GM18867 (cell line): ENCODE measurements around the gene ARMH4.

ENCODE experiments used
- ATAC-seq: cut with Tn5 transposase; IDR thresholded peaks from one replicate; pipeline ENCODE4 v1.9.1; 2021; ENCODE audit warnings: mild to moderate bottlenecking, moderate library complexity; ENCODE audit not compliant: unreplicated experiment

Gene ARMH4

DNA sequence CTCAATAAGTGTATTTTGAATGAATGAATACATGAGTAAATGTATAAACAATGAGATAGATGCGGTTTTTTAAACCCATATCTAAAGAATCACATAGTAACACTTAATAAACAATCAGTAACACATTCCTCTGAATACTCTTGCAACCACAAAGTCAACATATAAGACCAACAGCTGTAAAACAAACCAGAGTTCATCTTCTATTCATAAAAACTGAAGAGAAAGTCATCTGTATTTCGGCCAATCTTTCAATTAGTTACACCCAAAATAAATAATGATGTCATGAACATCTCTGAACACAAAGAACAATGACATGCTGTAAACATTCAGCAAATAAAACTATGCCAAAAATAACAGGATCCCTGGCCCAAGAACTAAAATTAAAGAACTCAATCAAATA is 47.2 kb downstream of the ARMH4 start:
- no peak for ATAC-seq

GRCh38 chr14:58100735-58101368 is 51.2 kb downstream of the ARMH4 start:
- ATAC-seq: peak; percentile 49

DNA sequence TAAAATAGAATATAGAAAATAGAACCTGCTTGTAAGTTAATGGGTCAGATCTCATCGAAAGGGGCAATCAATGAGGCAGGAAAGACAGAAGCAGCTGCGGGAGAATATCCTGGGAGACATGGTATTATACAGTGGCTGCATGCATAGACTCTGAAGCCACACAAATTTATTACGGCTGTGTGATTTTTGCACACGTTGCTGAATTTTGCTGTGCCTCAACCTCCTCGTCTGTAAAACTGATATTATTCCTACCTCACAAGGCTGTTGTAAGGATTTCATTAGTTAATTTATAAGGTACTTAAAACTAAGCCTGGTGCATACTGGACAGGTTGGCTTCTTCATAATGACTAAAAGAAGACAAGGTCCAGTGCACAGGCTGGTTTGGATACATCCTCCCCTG is 52.3 kb downstream of the ARMH4 start:
- no peak for ATAC-seq

DNA sequence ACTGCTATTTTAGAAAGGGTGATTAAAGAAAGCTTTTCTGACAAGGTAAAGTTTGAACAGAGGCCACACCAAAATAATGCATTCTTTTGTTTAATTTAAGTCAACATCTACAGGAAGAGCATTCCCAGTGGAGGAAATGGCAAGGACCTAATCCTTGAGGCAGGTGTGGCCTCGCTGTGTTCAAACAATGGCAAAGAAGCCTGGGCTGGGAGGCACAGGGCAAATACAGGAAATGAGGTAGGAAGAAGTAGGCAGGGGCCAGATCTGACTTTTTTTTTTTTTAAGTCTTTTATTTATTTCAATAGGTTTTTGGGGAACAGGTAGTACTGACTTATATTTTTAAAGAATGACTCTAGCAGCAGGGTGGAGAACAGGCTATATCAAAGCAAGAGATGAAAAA is 53.5 kb downstream of the ARMH4 start:
- no peak for ATAC-seq

- ATAC-seq: no peak
Measured at GRCh38 chr14:58096731-58097130, 55.3 kb downstream of the ARMH4 start.

DNA sequence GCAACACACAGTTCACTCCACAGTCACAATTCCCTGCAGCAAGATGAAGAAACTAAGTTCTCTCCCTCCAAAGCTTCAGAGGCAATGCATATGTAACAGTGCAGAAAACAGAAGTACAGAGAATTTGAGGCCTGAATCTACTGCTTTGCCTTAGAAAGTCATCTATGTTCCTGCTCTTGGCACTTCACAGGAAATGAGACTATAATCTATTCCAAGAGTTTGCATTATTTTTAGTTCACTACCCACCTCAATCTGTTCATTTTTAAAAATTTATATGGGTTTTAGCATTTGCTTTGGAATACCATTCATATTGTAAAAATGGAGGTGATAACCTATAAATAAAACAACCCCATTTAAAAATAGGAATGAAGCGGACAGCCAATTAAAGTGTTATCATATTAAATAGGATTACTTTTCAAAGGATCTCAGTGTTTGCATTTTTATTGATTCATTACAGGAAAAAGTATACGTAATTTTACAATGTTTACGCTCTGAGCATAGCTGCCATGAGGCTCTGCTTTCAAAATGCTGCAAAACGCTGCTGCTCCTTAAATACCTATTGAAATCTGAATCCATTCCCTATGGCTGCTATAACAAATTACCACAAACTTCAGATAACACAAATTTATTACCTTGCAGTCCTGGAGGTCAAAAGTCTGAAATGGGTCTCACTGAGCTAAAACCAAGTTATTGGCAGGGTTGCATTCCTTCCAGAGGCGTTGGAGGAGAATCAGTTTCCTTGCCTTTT is 60.0 kb downstream of the ARMH4 start:
- ATAC-seq: no peak

- no peak for ATAC-seq
Measured at GRCh38 chr14:58089612-58090011, 62.4 kb downstream of the ARMH4 start.

DNA sequence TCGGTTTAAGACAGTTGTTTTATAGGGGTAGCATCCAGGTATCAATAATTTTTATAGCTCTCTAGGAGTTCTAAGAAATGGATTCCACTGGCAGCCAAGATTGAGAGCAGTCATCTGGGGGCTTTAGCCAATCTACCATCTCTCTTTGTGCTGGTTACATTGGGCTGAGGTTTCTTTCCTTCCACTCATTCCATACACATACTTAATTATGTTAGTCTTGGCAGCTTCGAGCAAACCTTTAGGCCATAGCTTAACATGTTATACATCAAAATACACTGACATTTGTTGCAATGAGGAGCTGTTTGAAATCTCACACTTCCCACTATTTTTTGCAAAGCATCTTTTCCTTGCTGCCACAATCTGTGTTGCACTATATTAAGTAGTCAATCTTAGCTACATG is 63.1 kb downstream of the ARMH4 start:
- no peak for ATAC-seq

DNA sequence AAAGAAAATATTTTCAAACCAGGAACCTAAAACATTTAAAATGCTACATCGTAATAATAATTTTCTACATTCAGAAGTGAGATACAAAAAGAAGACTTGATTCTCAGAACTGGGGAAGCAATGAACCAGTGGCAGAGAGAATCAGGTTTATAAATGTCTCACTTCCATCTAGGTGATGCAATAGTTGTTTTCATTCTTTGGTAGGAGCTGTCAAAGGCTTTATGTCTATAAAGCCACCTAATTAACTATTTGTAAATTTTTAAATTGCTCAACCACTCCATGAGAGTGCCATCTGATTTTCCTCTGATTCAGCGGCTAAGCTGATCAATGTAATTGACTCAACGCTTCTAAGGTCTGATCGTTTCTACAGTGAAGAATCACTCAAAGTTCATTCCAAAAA is 66.1 kb downstream of the ARMH4 start:
- no peak for ATAC-seq

DNA sequence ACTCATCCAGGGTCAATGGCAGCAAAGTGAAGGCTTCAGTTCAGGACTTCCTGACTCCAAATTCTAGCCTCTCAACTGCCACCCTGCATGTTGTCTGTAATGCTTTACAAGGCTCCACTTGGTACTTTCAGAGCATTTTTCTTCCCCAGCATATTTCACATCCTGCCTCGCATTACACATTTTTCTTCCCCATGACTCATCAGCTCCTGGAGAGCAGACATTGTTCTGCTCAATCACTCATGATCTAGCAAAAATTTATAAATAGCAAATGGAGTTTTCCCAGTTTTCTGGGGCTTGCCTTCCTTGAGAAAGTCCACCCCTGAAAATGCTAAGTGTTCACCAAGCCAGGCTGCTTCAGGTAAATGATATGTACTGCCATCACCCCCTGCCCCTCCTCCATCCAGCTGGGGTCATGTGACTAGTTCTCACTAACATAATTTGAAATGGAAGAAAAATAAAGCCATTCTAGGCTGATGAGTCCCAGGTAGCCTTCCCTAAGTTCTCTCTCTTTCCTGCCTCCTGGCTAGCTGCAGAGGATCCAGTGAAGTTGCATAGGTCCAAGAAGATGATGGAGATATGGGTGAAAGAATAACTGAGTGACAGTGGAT is 69.4 kb downstream of the ARMH4 start:
- ATAC-seq: no peak

DNA sequence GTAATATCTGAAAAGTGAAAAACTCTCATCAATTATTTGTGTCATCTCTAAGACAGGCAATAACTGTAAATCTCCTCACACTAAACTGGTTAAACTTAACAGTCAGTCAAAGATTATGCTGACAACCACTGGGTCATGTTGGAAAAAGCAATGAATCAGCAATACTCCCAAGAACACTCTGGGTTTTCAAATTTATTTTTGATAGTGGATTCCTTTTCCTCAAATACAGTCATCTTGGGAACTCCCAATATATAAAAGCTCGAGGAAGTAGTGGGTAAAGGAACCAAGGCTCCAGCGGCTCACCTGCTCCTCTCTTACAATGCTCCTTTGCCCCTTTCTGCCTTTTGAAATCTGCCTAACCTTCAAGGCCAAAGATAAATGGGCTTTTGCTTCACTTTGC is 70.0 kb downstream of the ARMH4 start:
- no peak for ATAC-seq

- ATAC-seq: no peak
Measured at GRCh38 chr14:58078471-58078870, 73.5 kb downstream of the ARMH4 start.

DNA sequence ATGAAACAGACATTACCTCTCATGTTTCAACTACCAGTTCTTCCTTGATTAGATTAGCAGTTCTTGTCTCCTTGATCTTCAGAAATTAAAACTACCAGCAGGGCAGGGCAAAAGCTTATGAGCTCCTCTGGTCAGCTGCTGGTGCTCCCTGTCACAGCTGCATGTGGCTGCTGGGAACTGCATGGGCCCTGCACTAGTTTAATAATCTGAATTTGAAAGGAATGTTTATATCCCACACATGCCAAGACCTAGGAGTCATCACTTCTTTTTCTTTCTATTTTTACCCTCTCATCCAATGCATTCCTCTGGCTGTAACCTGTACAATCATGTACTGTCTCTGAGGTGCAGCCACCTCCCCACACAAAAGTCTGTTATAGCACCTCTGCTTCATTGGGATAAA is 73.9 kb downstream of the ARMH4 start:
- no peak for ATAC-seq

- no peak for ATAC-seq
Measured at GRCh38 chr14:58077621-58078020, 74.4 kb downstream of the ARMH4 start.

- ATAC-seq: no peak
Measured at GRCh38 chr14:58073516-58073915, 78.5 kb downstream of the ARMH4 start.

DNA sequence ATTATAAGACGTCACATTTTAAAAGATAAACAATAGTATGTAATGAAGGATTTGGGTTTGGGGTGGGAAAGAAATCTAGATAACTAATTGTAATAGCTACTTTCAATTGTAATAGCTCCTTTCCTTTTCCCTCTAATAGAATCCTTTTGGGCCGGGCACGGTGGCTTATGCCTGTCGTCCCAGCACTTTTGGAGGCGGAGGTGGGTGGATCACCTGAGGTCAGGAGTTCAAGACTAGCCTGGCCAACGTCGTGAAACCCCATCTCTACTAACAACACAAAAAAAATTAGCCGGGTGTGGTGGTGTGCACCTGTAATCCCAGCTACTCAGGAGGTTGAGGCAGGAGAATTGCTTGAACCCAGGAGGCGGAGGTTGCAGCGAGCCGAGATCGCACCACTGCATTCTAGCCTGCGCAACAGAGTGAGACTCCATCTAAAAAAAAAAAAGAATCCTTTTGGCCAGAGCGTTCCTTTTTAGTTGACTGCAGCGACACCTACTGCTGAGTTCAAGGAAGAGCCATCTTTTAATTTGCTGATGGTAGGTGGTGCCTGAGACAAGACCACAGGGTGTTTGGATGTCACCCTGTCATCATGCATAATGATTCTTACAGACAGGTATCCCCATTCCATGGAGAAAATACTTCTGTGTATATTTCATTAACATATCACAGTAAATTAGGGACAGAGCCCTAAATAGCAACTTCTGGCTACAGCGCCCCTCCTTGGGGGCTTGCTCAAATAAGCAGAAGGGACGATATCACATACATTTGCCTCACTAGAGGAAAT is 79.5 kb downstream of the ARMH4 start:
- ATAC-seq: peak; percentile 91

- ATAC-seq: no peak
Measured at GRCh38 chr14:58071341-58071740, 80.7 kb downstream of the ARMH4 start.

GRCh38 chr14:58068306-58068705 is 83.7 kb downstream of the ARMH4 start:
- ATAC-seq: no peak

- no peak for ATAC-seq
Measured at GRCh38 chr14:58066115-58066514, 85.9 kb downstream of the ARMH4 start.

GRCh38 chr14:58061581-58061980 is 90.4 kb downstream of the ARMH4 start:
- no peak for ATAC-seq

DNA sequence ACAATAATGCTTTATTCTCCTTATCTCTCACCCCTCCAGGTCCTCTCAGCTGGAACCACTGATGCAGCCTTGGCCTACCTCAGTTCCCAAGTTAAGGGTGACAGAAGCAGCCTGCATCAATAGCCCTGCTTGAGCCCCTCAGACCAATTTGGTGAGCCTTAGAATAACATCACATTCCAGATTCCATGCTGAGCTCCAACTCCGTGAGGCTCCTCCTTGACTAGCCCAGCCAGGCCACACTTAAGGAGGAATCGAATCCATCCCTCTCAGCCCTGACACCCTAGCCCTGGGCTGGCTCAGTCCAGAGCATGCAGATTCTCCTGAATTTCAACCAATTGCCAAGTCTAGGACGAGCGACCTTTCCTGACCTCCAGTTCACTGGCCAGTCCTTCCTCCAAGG is 91.1 kb downstream of the ARMH4 start:
- ATAC-seq: no peak

GRCh38 chr14:58060077-58060476 is 91.9 kb downstream of the ARMH4 start:
- no peak for ATAC-seq
